Activated CD4-positive, alpha-beta T cell treated with anti-CD3 and anti-CD28 coated beads, Interleukin-2, Interleukin-4, amounts not matched to agents 100 ng/mL and 50 ng/mL, durations not matched to agents 16 hours and 8 hours (primary cell): ENCODE measurements around the gene FAM24B.
"Not testable (repeated sequence)": the region's sequence is repeated elsewhere in the genome, so short reads cannot be mapped to it uniquely, and the experiment has no call there.

ENCODE experiments used
- DNase-seq: peaks from one replicate; pipeline ENCODE4 v3.0.0-alpha.2; 2020; ENCODE audit warnings: low spot score

Gene FAM24B

GRCh38 chr10:122858042-122858441 lies 21.3 kb downstream of the FAM24B start:
- not testable (repeated sequence) for DNase-seq

GRCh38 chr10:122856902-122857301 lies 22.5 kb downstream of the FAM24B start:
- DNase-seq = no peak

- DNase-seq = no peak
Observed at GRCh38 chr10:122855745-122856144, 23.6 kb downstream of the FAM24B start.

GRCh38 chr10:122854648-122855047 lies 24.7 kb downstream of the FAM24B start:
- no peak for DNase-seq

GRCh38 chr10:122853665-122854313 lies 25.6 kb downstream of the FAM24B start:
- DNase-seq = no peak

GRCh38 chr10:122852261-122852660 lies 27.1 kb downstream of the FAM24B start:
- DNase-seq = no peak

- peak; percentile 6 for DNase-seq
Observed at GRCh38 chr10:122850705-122851640, 28.4 kb downstream of the FAM24B start.

- no peak for DNase-seq
Observed at GRCh38 chr10:122849900-122850605, 29.3 kb downstream of the FAM24B start.

GRCh38 chr10:122849090-122849489 lies 30.3 kb downstream of the FAM24B start:
- no peak for DNase-seq

GRCh38 chr10:122847782-122848604 lies 31.4 kb downstream of the FAM24B start:
- DNase-seq = no peak

GRCh38 chr10:122845783-122846332 lies 33.5 kb downstream of the FAM24B start, which contains the start of gene CUZD1:
Gene CUZD1 (minus strand): TSS chr10:122845857. CDS start chr10:122845843, 14 bp downstream.
- no peak for DNase-seq

- no peak for DNase-seq
Observed at GRCh38 chr10:122844146-122844545, 35.2 kb downstream of the FAM24B start.

GRCh38 chr10:122841569-122841968 lies 37.8 kb downstream of the FAM24B start:
- no peak for DNase-seq

- DNase-seq = no peak
Observed at GRCh38 chr10:122839505-122839904, 39.9 kb downstream of the FAM24B start.

GRCh38 chr10:122838880-122839279 lies 40.5 kb downstream of the FAM24B start:
- no peak for DNase-seq

GRCh38 chr10:122835908-122836307 lies 43.5 kb downstream of the FAM24B start:
- no peak for DNase-seq

- DNase-seq = no peak
Observed at GRCh38 chr10:122830965-122831353, 48.4 kb downstream of the FAM24B start.

GRCh38 chr10:122830273-122830964 lies 49.0 kb downstream of the FAM24B start:
- no peak for DNase-seq

GRCh38 chr10:122829454-122829853 lies 49.9 kb downstream of the FAM24B start:
- no peak for DNase-seq

GRCh38 chr10:122828716-122829255 lies 50.6 kb downstream of the FAM24B start:
- DNase-seq = no peak
